ENCODE data around the gene LMOD1. TPM values are rescaled to one million over a fixed set of nuclear protein-coding genes. Genes with fewer than 3 reads are reported as not detected.

Gene LMOD1
- total and polyA plus RNA-seq, 2 of the 8 experiments (the other 6 are each of a cell fraction or from before 2014, with no cell fraction given): 0.77 to 1.4 TPM

GRCh38 chr1:201955009-201955728 lies 8.8 kb upstream of the LMOD1 start, which contains the start of gene TIMM17A:
Gene TIMM17A, plus strand, starts transcription at chr1:201955503. Its CDS starts 24 bp downstream, at chr1:201955527.
- H4K20me1 ChIP-seq (replicated peaks in 1 of 2; ENCODE audit: control insufficient read depth in 1 of 2, insufficient read depth in 2 of 2, low read length in 2 of 2): peaks cover 0 to 1% of the 10 kb centered on the region in 2 experiments
- FAIRE-seq (peak; percentile 78), DNase-seq (ENCODE audit: low read depth in 1 of 2, low spot score in 2 of 2) (peak; percentile 77 to 93)
- peaks cover 0 to 3% (median 0%) of the 10 kb centered on the region in 4 experiments; a peak in 1 of 7 replicates for H3K4me1 ChIP-seq (replicated peaks in 1 of 4; ENCODE audit: control insufficient read depth in 3 of 4, insufficient read depth in 4 of 4, low read length in 3 of 4)
- ChIA-PET CTCF (ENCODE audit: partially characterized antibody) (interaction anchor here (0.7 to 5.5 kb wide), 11 partner anchors 10 to 442 kb away, joined by 3 to 39 read pairs (median 4); partner anchors contain the start of gene LMOD1), POLR2A (ENCODE audit: partially characterized antibody) (interaction anchor here (0.6 to 6.2 kb wide), 19 partner anchors 8 to 419 kb away, joined by 3 to 27 read pairs (median 4); partner anchors contain the start of genes GPR37L1, LMOD1 and RNPEP)
- no peak within 1 kb of the TSS for H2BK12ac ChIP-seq (ENCODE audit: low read depth, low read length)
- peak within 1 kb of the TSS; percentile 79; the same call in 1 of the 2 replicates for H3K18ac ChIP-seq (ENCODE audit: extremely low read depth, low read length)
- H3K14ac ChIP-seq (ENCODE audit: insufficient read length): no peak within 1 kb of the TSS
- peak within 1 kb of the TSS; percentile 93; the same call in 1 of the 2 replicates for H4K8ac ChIP-seq (ENCODE audit: extremely low read depth, insufficient read depth, low read length)
- peak within 1 kb of the TSS; percentile 98 for H2AFZ ChIP-seq (ENCODE audit: low read length)
- no peaks in the 10 kb centered on the region for H3K27me3 ChIP-seq (replicated peaks in 1 of 4; ENCODE audit: control insufficient read depth in 3 of 4, extremely low read depth in 1 of 4, insufficient read depth in 3 of 4, low read length in 3 of 4)
- H3K23ac ChIP-seq (ENCODE audit: insufficient read length): no peak within 1 kb of the TSS
- H3K79me2 ChIP-seq (ENCODE audit: control insufficient read depth in 1 of 2, insufficient read depth in 2 of 2, low read length in 2 of 2): peaks cover 12 to 29% of the 10 kb centered on the region in 2 experiments
- peak within 1 kb of the TSS; percentile 30; the same call in 1 of the 2 replicates for H2AK5ac ChIP-seq (ENCODE audit: low read depth, low read length)
- 1% methylated on average over 35 of the region's 43 CpGs; no CpG with 5 or more reads in 1 of the 2 experiments for WGBS, 2 experiments (ENCODE audit: extremely low coverage in 1 of 2, insufficient coverage in 1 of 2, insufficient read length in 1 of 2, insufficient replicate concordance in 2 of 2, low coverage in 1 of 2, low lambda C conversion rate in 2 of 2, missing lambda C conversion rate in 1 of 2)
- peak within 1 kb of the TSS; percentile 49 for H4K5ac ChIP-seq (ENCODE audit: insufficient read length, low read depth, low read length)
- no peaks in the 10 kb centered on the region for H3K9me3 ChIP-seq (ENCODE audit: insufficient read depth in 2 of 2, low read depth in 1 of 2, low read length in 1 of 2)
- H3K4me2 ChIP-seq (ENCODE audit: insufficient read depth in 1 of 2, low read depth in 2 of 2, low read length in 2 of 2): peak within 1 kb of the TSS; percentile 48 to 72
- peak within 1 kb of the TSS; percentile 89 for H2BK5ac ChIP-seq (ENCODE audit: low read depth, low read length)
- no peak within 1 kb of the TSS for H3K56ac ChIP-seq (replicated peaks; ENCODE audit: insufficient read length, low read depth, low read length)
- no peak within 1 kb of the TSS for H3K4ac ChIP-seq (replicated peaks; ENCODE audit: insufficient read length, low read depth, low read length)
- H3K23me2 ChIP-seq (ENCODE audit: low read depth, low read length): no peaks in the 10 kb centered on the region
- peak within 1 kb of the TSS; percentile 90 for H3K27ac ChIP-seq (ENCODE audit: low read depth, low read length)
- peak within 1 kb of the TSS; percentile 30 for H4K91ac ChIP-seq (replicated peaks; ENCODE audit: insufficient read length, low read length)
- no peak within 1 kb of the TSS for H2BK20ac ChIP-seq (ENCODE audit: low read length)
- no peaks in the 10 kb centered on the region; the same call in 1 of the 2 replicates for H3K79me1 ChIP-seq (ENCODE audit: low read depth, low read length)
- H2BK120ac ChIP-seq (replicated peaks; ENCODE audit: low read depth, low read length): no peak within 1 kb of the TSS
- H3K4me3 ChIP-seq (ENCODE audit: extremely low read depth in 1 of 4, insufficient read depth in 2 of 4, low read depth in 3 of 4, low read length in 4 of 4): peak within 1 kb of the TSS; percentile 83 to 100 (median 94)
- H3K36me3 ChIP-seq (ENCODE audit: control insufficient read depth in 2 of 4, insufficient read depth in 4 of 4, low read length in 3 of 4): peaks cover 7 to 24% (median 15%) of the 10 kb centered on the region in 4 experiments; a peak in 6 of 8 replicates
- H3K9ac ChIP-seq (replicated peaks in 1 of 4; ENCODE audit: extremely low read depth in 1 of 4, low read depth in 3 of 4, low read length in 3 of 4): peak within 1 kb of the TSS; percentile 90 to 98 (median 96)
- no peak within 1 kb of the TSS for H2BK15ac ChIP-seq (ENCODE audit: low read length)
- TF ChIP-seq CBX5 (IDR thresholded peaks at IDR 0.05; ENCODE audit: low read depth, low read length) (no peak), CEBPB (IDR thresholded peaks at IDR 0.05; ENCODE audit: low read depth, low read length) (no peak), NANOG (IDR thresholded peaks at IDR 0.05; ENCODE audit: insufficient read depth, low read depth, low read length, poor library complexity, severe bottlenecking) (no peak), SP2 (IDR thresholded peaks at IDR 0.05; ENCODE audit: low read length) (no peak), BRCA1 (IDR thresholded peaks at IDR 0.05; ENCODE audit: low read depth, low read length) (peak; percentile 6; the same call in 1 of the 2 replicates), SIRT6 (IDR thresholded peaks at IDR 0.05; ENCODE audit: low read length) (no peak), RBBP5 (IDR thresholded peaks at IDR 0.05; ENCODE audit: borderline replicate concordance, low read depth, low read length) (peak; percentile 65), MAFK (IDR thresholded peaks at IDR 0.05; ENCODE audit: low read depth, low read length) (no peak), YY1 (IDR thresholded peaks at IDR 0.05; ENCODE audit: low read depth, low read length) (peak; percentile 93), SP4 (IDR thresholded peaks at IDR 0.05; ENCODE audit: low read length) (0 out of 2 replicates have a peak, but pooled peaks have one; percentile 41), ATF3 (IDR thresholded peaks at IDR 0.05; ENCODE audit: insufficient read depth, low read depth, low read length) (no peak)
